Psoas muscle (tissue), 8 donors: ENCODE data around the gene IQGAP2. TPM values are rescaled to one million over a fixed set of nuclear protein-coding genes. Genes with fewer than 3 reads are reported as not detected.

Experiments
- ATAC-seq, 4 donors: fragments of 200-7000 bp; cut with Tn5 transposase; one replicate each; pipeline ENCODE4 v1.9.1; 2020; ENCODE audit warnings: moderate library complexity in 3 of 4, mild to moderate bottlenecking in 2 of 4
- DNase-seq, 2 donors: peaks; one replicate each; pipeline ENCODE4 v3.0.0-alpha.2; 2020
- H3K27ac ChIP-seq: fragments of 200-600 bp; one replicate; pipeline ENCODE4 v1.8.0; 2022
- H3K27me3 ChIP-seq, 3 donors: fragments of 200-600 bp in 1 of 3; one replicate each; pipeline versions ENCODE4 v1.6.1 to v1.8.0; 2013 to 2022; ENCODE audit warnings: low read length in 2 of 3, mild to moderate bottlenecking in 2 of 3, moderate library complexity in 1 of 3; ENCODE audit not compliant: insufficient read depth in 3 of 3
- H3K36me3 ChIP-seq, 2 donors: fragments of 200-600 bp in 1 of 2; one replicate each; pipeline versions ENCODE4 v1.6.1 to v1.8.0; 2013 to 2022; ENCODE audit warnings: low read depth in 1 of 2, mild to moderate bottlenecking in 1 of 2, moderate library complexity in 1 of 2; ENCODE audit not compliant: insufficient read depth in 1 of 2
- H3K4me1 ChIP-seq: fragments of 200-600 bp; one replicate; pipeline ENCODE4 v1.8.0; 2022
- H3K4me3 ChIP-seq: fragments of 200-600 bp; one replicate; pipeline ENCODE4 v1.8.0; 2022; ENCODE audit warnings: mild to moderate bottlenecking
- H3K9me3 ChIP-seq: fragments of 200-600 bp; one replicate; pipeline ENCODE4 v1.8.0; 2022
- WGBS, 3 donors: extraction: QIAGEN DNeasy Blood & Tissue Kit; methylation state at CpG; one replicate each; pipeline versions ENCODE4 v1.1.6 to v1.1.7; 2013; 5-methylcytosine and 5-hydroxymethylcytosine counted together
- intact Hi-C, 2 donors: fragments of 100-400 bp; cut with DNase I; formaldehyde crosslinking; loops; one replicate each; pipeline versions ENCODE4 v1.11.0 to v1.14.2; 2022
- polyA plus RNA-seq, 3 donors: library from polyadenylated mRNA; stranded (reverse); fragments of 200-250 nt; gene quantifications; one replicate each; pipeline ENCODE4 v1.2.3, GENCODE V29; 2013
- total RNA-seq, 4 donors: library from RNA; stranded (reverse); fragmentation: NEBNext Ultra II Directional in 2 of 4; extraction: Animal tissue kit (Norgen Biotek cat#: 25700) in 2 of 4; gene quantifications; one replicate each; pipeline versions ENCODE4 v1.2.1 to v1.2.4, GENCODE V29; 2021 to 2023
- TF ChIP-seq, protein P1 (sequence below): fragments of 200-600 bp; IDR thresholded peaks from one replicate; pipeline ENCODE4 v1.8.0; 2022; ENCODE audit warnings: antibody characterized with exemption
- donor health status: healthy with polysubstance abuse.
- donor health status: DM: no; HTN: no; CAD: no; lungs with moderate emphysema.
- donor health status: Bipolar disorder and iron deficiency.
- donor health status: healthy.
- donor health status: DM: yes; HTN: yes; CAD: no.
- donor health status: DM: no; HTN: no; CAD: no.
- donor health status: DM: no; HTN: no; CAD: no.
- donor health status: DM: yes; HTN: yes; CAD: no.

IQGAP2 gene
- total and polyA plus RNA-seq, 7 donors: 0.52 to 4.3 (median 1.4) TPM

DNA sequence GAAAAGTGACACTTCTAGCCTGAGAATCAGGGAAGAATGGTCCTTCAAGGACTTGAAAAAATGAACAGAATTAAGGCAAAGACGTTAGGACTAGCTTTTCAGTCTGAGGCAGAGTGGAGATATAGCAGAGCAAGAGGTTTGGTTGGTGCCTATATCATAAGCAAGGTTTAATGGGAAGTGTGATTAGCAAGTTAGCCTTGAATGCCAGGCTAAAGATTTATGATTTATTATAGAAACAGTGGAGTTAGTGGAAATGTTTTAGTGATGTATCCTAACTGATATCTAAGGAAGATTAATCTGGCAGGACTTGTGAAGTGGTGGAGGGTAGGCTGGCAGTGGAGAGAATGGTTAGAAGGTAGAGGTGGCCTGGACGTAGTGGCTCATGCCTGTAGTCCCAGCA is 213.1 kb downstream of the IQGAP2 start:
- intact Hi-C loops: no loop called here
- Histone ChIP-seq H3K4me3 (no peak overlapping the region), H3K36me3 (no peaks in the 10 kb centered on the region), H3K9me3 (no peaks in the 10 kb centered on the region), H3K27ac (no peak overlapping the region), H3K27me3 (no peaks in the 10 kb centered on the region), H3K4me1 (no peaks in the 10 kb centered on the region)
- TF ChIP-seq, protein P1, sequence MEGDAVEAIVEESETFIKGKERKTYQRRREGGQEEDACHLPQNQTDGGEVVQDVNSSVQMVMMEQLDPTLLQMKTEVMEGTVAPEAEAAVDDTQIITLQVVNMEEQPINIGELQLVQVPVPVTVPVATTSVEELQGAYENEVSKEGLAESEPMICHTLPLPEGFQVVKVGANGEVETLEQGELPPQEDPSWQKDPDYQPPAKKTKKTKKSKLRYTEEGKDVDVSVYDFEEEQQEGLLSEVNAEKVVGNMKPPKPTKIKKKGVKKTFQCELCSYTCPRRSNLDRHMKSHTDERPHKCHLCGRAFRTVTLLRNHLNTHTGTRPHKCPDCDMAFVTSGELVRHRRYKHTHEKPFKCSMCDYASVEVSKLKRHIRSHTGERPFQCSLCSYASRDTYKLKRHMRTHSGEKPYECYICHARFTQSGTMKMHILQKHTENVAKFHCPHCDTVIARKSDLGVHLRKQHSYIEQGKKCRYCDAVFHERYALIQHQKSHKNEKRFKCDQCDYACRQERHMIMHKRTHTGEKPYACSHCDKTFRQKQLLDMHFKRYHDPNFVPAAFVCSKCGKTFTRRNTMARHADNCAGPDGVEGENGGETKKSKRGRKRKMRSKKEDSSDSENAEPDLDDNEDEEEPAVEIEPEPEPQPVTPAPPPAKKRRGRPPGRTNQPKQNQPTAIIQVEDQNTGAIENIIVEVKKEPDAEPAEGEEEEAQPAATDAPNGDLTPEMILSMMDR: no peak
- ATAC-seq (no peak), DNase-seq (no peak)
- 71 to 84% (median 78%) methylated on average over 2 of the region's 2 CpGs for WGBS, 3 donors

DNA sequence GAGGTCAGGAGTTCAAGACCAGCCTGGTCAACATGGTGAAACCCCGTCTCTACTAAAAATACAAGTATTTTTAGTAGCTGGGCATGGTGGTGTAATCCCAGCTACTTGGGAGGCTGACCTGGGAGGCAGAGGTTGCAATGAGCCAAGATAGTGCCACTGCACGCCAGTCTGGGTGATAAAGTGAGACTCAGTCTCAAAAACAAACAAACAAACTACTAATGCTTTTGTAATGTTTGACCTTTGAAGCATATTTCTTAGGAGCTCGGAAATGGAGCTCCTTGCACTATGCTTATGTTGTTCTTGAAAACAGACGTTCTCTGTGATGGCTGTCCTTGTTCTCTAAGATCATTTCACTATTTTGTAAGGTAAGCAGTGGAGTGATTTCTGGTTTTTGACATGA is 214.1 kb downstream of the IQGAP2 start:
- intact Hi-C loops: no loop called here
- H3K4me1 ChIP-seq: no peaks in the 10 kb centered on the region
- no peak overlapping the region for H3K4me3 ChIP-seq
- 80 to 88% (median 86%) methylated on average over 4 of the region's 4 CpGs for WGBS, 3 donors
- TF ChIP-seq, protein P1: no peak
- DNase-seq (no peak), ATAC-seq (no peak)
- no peak overlapping the region for H3K27ac ChIP-seq
- no peaks in the 10 kb centered on the region for H3K27me3 ChIP-seq
- H3K9me3 ChIP-seq: no peaks in the 10 kb centered on the region
- no peaks in the 10 kb centered on the region for H3K36me3 ChIP-seq

DNA sequence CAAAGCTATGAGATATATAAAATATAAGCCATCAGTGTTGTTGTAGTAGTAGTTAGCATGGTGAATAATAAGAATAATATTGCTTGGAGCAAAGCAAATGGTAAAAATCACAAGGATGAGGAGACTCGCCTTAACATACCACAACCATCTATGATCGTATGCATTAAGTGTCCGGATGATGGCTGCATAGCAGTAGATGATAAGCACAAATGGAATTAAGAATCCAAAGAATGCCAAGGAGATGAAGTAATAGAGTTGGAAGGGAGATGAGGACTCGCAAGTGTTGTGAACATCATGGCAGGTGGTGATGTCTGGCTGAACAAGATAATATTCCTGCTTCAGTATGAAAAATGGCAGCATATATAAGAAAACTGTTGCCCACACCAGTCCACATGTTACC is 214.6 kb downstream of the IQGAP2 start:
- DNase-seq: no peak
- H3K36me3 ChIP-seq: no peaks in the 10 kb centered on the region
- no peaks in the 10 kb centered on the region for H3K27me3 ChIP-seq
- H3K9me3 ChIP-seq: no peaks in the 10 kb centered on the region
- H3K27ac ChIP-seq: no peak overlapping the region
- WGBS, 3 donors: 82 to 87% (median 85%) methylated on average over 4 of the region's 4 CpGs
- no peak overlapping the region for H3K4me3 ChIP-seq
- intact Hi-C loops: no loop called here
- no peak for ATAC-seq
- TF ChIP-seq, protein P1: no peak
- H3K4me1 ChIP-seq: no peaks in the 10 kb centered on the region

DNA sequence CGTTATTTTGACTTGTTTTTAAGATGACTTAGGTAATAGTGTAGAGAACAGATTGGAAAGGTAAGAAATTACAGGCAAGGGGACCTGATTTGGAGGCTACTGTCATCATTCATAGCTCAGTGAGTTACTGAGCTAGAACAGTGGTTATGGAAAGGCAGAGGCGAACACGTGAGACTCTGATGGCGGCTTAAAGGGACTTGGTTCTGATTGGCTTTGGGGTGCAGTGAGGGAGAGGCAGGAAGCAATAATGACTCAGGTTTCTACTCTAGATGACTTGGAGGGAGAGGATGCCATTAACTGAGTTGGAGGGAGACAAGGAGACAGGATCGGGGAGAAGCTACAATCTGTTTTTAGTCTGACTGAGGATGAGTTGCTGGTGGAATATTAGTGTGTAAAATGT is 217.1 kb downstream of the IQGAP2 start:
- TF ChIP-seq, protein P1: no peak
- Histone ChIP-seq H3K36me3 (no peaks in the 10 kb centered on the region), H3K9me3 (no peaks in the 10 kb centered on the region), H3K4me1 (no peaks in the 10 kb centered on the region), H3K4me3 (no peak overlapping the region), H3K27ac (no peak overlapping the region), H3K27me3 (no peaks in the 10 kb centered on the region)
- intact Hi-C loops: no loop called here
- DNase-seq (no peak), ATAC-seq (no peak)
- WGBS, 3 donors: 84 to 87% (median 85%) methylated on average over 5 of the region's 5 CpGs

DNA sequence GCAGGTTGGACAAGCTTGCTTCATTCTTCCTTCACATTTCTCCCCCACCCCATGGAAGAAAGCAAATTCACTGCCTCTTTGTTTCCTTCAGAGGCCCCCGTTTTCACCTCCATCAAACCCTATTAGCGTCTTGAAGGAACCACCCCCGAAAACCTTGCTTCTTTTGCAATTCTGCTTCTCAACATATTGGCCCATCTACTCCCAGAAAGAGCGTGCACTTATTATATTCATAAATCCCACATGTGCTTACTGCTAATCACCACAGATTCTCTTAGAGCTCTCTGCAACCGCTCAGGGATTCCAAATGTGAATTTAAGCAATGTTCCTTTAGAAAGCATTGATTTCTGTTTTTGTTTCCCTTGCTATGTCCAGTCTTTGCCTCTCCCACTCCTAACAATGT is 219.0 kb downstream of the IQGAP2 start:
- DNase-seq: no peak
- intact Hi-C loops: no loop called here
- no peak overlapping the region for H3K27ac ChIP-seq
- no peaks in the 10 kb centered on the region for H3K27me3 ChIP-seq
- H3K36me3 ChIP-seq: no peaks in the 10 kb centered on the region
- H3K4me3 ChIP-seq: no peak overlapping the region
- 77 to 82% (median 80%) methylated on average over 5 of the region's 5 CpGs for WGBS, 3 donors
- no peak for ATAC-seq
- H3K9me3 ChIP-seq: no peaks in the 10 kb centered on the region
- no peaks in the 10 kb centered on the region for H3K4me1 ChIP-seq
- TF ChIP-seq, protein P1: no peak
